Fibroblast of lung (primary cell): ENCODE measurements around the gene PYHIN1. TPM values are rescaled to one million over a fixed set of nuclear protein-coding genes. Genes with fewer than 3 reads are reported as not detected.
A peak's percentile ranks its signal among the peaks of the same experiment; 100 is the strongest.

Experiments
- DNase-seq, 2 donors: peaks; one replicate each; pipeline versions ENCODE4 v3.0.0 to v3.0.0-alpha.2; 2010; ENCODE audit warnings: low read depth in 2 of 2
- H2AFZ ChIP-seq: 2 replicates; pipeline ENCODE4 v1.5.1; 2012; ENCODE audit warnings: low read length, control low read depth, inconsistent platforms
- H3K27ac ChIP-seq: 2 replicates; pipeline ENCODE4 v1.5.1; 2011; ENCODE audit warnings: low read length, control low read depth; ENCODE audit not compliant: insufficient read depth
- H3K27me3 ChIP-seq: 2 replicates; pipeline ENCODE4 v1.5.1; 2011; ENCODE audit warnings: mild to moderate bottlenecking, low read length; ENCODE audit not compliant: control insufficient read depth, insufficient read depth
- H3K36me3 ChIP-seq: 2 replicates; pipeline ENCODE4 v1.5.1; 2011; ENCODE audit warnings: low read length; ENCODE audit not compliant: control insufficient read depth, insufficient read depth
- H3K4me1 ChIP-seq: 2 replicates; pipeline ENCODE4 v1.5.1; 2011; ENCODE audit warnings: low read length; ENCODE audit not compliant: control insufficient read depth, insufficient read depth; ENCODE audit errors: extremely low read depth
- H3K4me2 ChIP-seq: 2 replicates; pipeline ENCODE4 v1.5.1; 2011; ENCODE audit warnings: low read length, control low read depth; ENCODE audit not compliant: insufficient read depth; ENCODE audit errors: extremely low read depth
- H3K4me3 ChIP-seq, 4 experiments: fragments of 200-600 bp in 1 of 4; sonication (generic) in 1 of 4; replicated peaks in 1 of 4; 2 replicates each; pipeline ENCODE4 v1.5.1; 2011 to 2016; ENCODE audit warnings: low read length in 4 of 4, low read depth in 3 of 4, mild to moderate bottlenecking in 3 of 4, control low read depth in 2 of 4, inconsistent platforms in 1 of 4, mixed read lengths in 1 of 4; ENCODE audit not compliant: insufficient read depth in 1 of 4; ENCODE audit errors: control extremely low read depth in 1 of 4
- H3K79me2 ChIP-seq: 2 replicates; pipeline ENCODE4 v1.5.1; 2012; ENCODE audit warnings: mild to moderate bottlenecking, low read length, inconsistent platforms; ENCODE audit not compliant: control insufficient read depth, insufficient read depth
- H3K9ac ChIP-seq: 2 replicates; pipeline ENCODE4 v1.5.1; 2011; ENCODE audit warnings: mild to moderate bottlenecking, low read length, control low read depth; ENCODE audit not compliant: insufficient read depth
- H3K9me3 ChIP-seq: 2 replicates; pipeline ENCODE4 v1.5.1; 2012; ENCODE audit warnings: low read depth, low read length; ENCODE audit not compliant: control insufficient read depth, insufficient read depth
- H4K20me1 ChIP-seq: 2 replicates; pipeline ENCODE4 v1.5.1; 2011; ENCODE audit warnings: low read length; ENCODE audit not compliant: control insufficient read depth, insufficient read depth; ENCODE audit errors: extremely low read depth
- EZH2 ChIP-seq: IDR thresholded peaks from 2 replicates; pipeline ENCODE4 v1.5.1; 2012; ENCODE audit warnings: low read length, control low read depth, mild to moderate bottlenecking; ENCODE audit errors: missing control alignments
- polyA plus RNA-seq, 2 donors: library from polyadenylated mRNA; depleted of rRNA in 1 of 2; stranded (reverse) in 1 of 2; unstranded in 1 of 2; fragments of >200 nt; gene quantifications; 2 replicates each; pipeline ENCODE4 v1.2.1, GENCODE V29; 2011 to 2012; ENCODE audit warnings: missing spikeins in 1 of 2
- total RNA-seq: library from RNA; depleted of rRNA; stranded (reverse); fragments of >200 nt; gene quantifications from 2 replicates; pipeline ENCODE4 v1.2.1, GENCODE V29; 2014
- TF ChIP-seq, protein P1 (sequence below), 2 donors: IDR thresholded peaks in 1 of 2; conservative IDR thresholded peaks in 1 of 2; 1 replicate in 1 of 2; 2 replicates in 1 of 2; pipeline ENCODE4 v1.5.1; 2011 to 2012; ENCODE audit warnings: low read length in 2 of 2, control low read depth in 1 of 2, inconsistent platforms in 1 of 2, low read depth in 1 of 2, mild to moderate bottlenecking in 1 of 2

Gene PYHIN1
- total and polyA plus RNA-seq, 2 donors (not counting 1 experiment from before 2014, with no cell fraction given) = not detected

- no peak overlapping the region for H3K4me2 ChIP-seq
- TF ChIP-seq, protein P1, sequence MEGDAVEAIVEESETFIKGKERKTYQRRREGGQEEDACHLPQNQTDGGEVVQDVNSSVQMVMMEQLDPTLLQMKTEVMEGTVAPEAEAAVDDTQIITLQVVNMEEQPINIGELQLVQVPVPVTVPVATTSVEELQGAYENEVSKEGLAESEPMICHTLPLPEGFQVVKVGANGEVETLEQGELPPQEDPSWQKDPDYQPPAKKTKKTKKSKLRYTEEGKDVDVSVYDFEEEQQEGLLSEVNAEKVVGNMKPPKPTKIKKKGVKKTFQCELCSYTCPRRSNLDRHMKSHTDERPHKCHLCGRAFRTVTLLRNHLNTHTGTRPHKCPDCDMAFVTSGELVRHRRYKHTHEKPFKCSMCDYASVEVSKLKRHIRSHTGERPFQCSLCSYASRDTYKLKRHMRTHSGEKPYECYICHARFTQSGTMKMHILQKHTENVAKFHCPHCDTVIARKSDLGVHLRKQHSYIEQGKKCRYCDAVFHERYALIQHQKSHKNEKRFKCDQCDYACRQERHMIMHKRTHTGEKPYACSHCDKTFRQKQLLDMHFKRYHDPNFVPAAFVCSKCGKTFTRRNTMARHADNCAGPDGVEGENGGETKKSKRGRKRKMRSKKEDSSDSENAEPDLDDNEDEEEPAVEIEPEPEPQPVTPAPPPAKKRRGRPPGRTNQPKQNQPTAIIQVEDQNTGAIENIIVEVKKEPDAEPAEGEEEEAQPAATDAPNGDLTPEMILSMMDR (conservative IDR thresholded peaks at IDR 0.05 in 1 of 2, IDR thresholded peaks at IDR 0.05 in 1 of 2; ENCODE audit: low read depth in 1 of 2, low read length in 2 of 2) = no peak
- no peak for TF ChIP-seq EZH2
- H3K4me1 ChIP-seq = peaks cover 10% of the 10 kb centered on the region
- H3K27me3 ChIP-seq = no peaks in the 10 kb centered on the region
- no peak overlapping the region for H3K4me3 ChIP-seq
- no peak for DNase-seq
- H4K20me1 ChIP-seq = no peaks in the 10 kb centered on the region
- no peak overlapping the region for H3K27ac ChIP-seq
- peaks cover 26% of the 10 kb centered on the region for H3K79me2 ChIP-seq
- H2AFZ ChIP-seq = no peak overlapping the region
- no peaks in the 10 kb centered on the region for H3K36me3 ChIP-seq
- H3K9me3 ChIP-seq = no peaks in the 10 kb centered on the region
- H3K9ac ChIP-seq = no peak overlapping the region
Observed at GRCh38 chr1:159007726-159008125, 76.4 kb downstream of the PYHIN1 start.

GRCh38 chr1:159008744-159009188 is 77.4 kb downstream of the PYHIN1 start:
- peak overlapping the region; percentile 51 for H3K4me2 ChIP-seq
- no peaks in the 10 kb centered on the region for H3K27me3 ChIP-seq
- no peak overlapping the region for H3K4me3 ChIP-seq
- peak in 1 of 2 donors; percentile 34 for DNase-seq
- H3K79me2 ChIP-seq = peaks cover 36% of the 10 kb centered on the region
- no peaks in the 10 kb centered on the region for H3K9me3 ChIP-seq
- no peak for TF ChIP-seq EZH2
- TF ChIP-seq, protein P1 (conservative IDR thresholded peaks at IDR 0.05 in 1 of 2, IDR thresholded peaks at IDR 0.05 in 1 of 2; ENCODE audit: low read depth in 1 of 2, low read length in 2 of 2) = no peak
- H4K20me1 ChIP-seq = no peaks in the 10 kb centered on the region
- H3K36me3 ChIP-seq = no peaks in the 10 kb centered on the region
- peaks cover 10% of the 10 kb centered on the region for H3K4me1 ChIP-seq
- no peak overlapping the region for H3K9ac ChIP-seq
- peak overlapping the region; percentile 83 for H2AFZ ChIP-seq
- peak overlapping the region; percentile 94 for H3K27ac ChIP-seq

- Histone ChIP-seq H2AFZ (peak overlapping the region; percentile 83), H3K27ac (peak overlapping the region; percentile 94), H3K4me1 (peaks cover 10% of the 10 kb centered on the region), H3K27me3 (no peaks in the 10 kb centered on the region), H3K4me3 (peak overlapping the region in 2 of 4 experiments; percentile 87 to 100), H4K20me1 (no peaks in the 10 kb centered on the region), H3K4me2 (peak overlapping the region; percentile 51), H3K79me2 (peaks cover 41% of the 10 kb centered on the region), H3K36me3 (no peaks in the 10 kb centered on the region), H3K9ac (peak overlapping the region; percentile 28), H3K9me3 (no peaks in the 10 kb centered on the region)
- TF ChIP-seq EZH2 = no peak
- TF ChIP-seq, protein P1 (conservative IDR thresholded peaks at IDR 0.05 in 1 of 2, IDR thresholded peaks at IDR 0.05 in 1 of 2; ENCODE audit: low read depth in 1 of 2, low read length in 2 of 2) = no peak
- no peak for DNase-seq
Observed at GRCh38 chr1:159009287-159009686, 77.9 kb downstream of the PYHIN1 start.
